Psoas muscle (tissue), 8 donors: ENCODE results near the gene SYT14. TPM values are rescaled to one million over a fixed set of nuclear protein-coding genes. Genes with fewer than 3 reads are reported as not detected.
"Not testable (repeated sequence)": the region's sequence is repeated elsewhere in the genome, so short reads cannot be mapped to it uniquely, and the experiment has no call there.

Experiments used
- ATAC-seq, 4 donors: fragments of 200-7000 bp; cut with Tn5 transposase; one replicate each; pipeline ENCODE4 v1.9.1; 2020; ENCODE audit warnings: moderate library complexity in 3 of 4, mild to moderate bottlenecking in 2 of 4
- DNase-seq, 2 donors: peaks; one replicate each; pipeline ENCODE4 v3.0.0-alpha.2; 2020
- H3K27ac ChIP-seq: fragments of 200-600 bp; one replicate; pipeline ENCODE4 v1.8.0; 2022
- H3K27me3 ChIP-seq, 3 donors: fragments of 200-600 bp in 1 of 3; one replicate each; pipeline versions ENCODE4 v1.6.1 to v1.8.0; 2013 to 2022; ENCODE audit warnings: low read length in 2 of 3, mild to moderate bottlenecking in 2 of 3, moderate library complexity in 1 of 3; ENCODE audit not compliant: insufficient read depth in 3 of 3
- H3K36me3 ChIP-seq, 2 donors: fragments of 200-600 bp in 1 of 2; one replicate each; pipeline versions ENCODE4 v1.6.1 to v1.8.0; 2013 to 2022; ENCODE audit warnings: low read depth in 1 of 2, mild to moderate bottlenecking in 1 of 2, moderate library complexity in 1 of 2; ENCODE audit not compliant: insufficient read depth in 1 of 2
- H3K4me1 ChIP-seq: fragments of 200-600 bp; one replicate; pipeline ENCODE4 v1.8.0; 2022
- H3K4me3 ChIP-seq: fragments of 200-600 bp; one replicate; pipeline ENCODE4 v1.8.0; 2022; ENCODE audit warnings: mild to moderate bottlenecking
- H3K9me3 ChIP-seq: fragments of 200-600 bp; one replicate; pipeline ENCODE4 v1.8.0; 2022
- CTCF ChIP-seq: fragments of 200-600 bp; IDR thresholded peaks from one replicate; pipeline ENCODE4 v1.8.0; 2022; ENCODE audit warnings: antibody characterized with exemption
- WGBS, 3 donors: extraction: QIAGEN DNeasy Blood & Tissue Kit; methylation state at CpG; one replicate each; pipeline versions ENCODE4 v1.1.6 to v1.1.7; 2013; 5-methylcytosine and 5-hydroxymethylcytosine counted together
- intact Hi-C, 2 donors: fragments of 100-400 bp; cut with DNase I; formaldehyde crosslinking; loops; one replicate each; pipeline versions ENCODE4 v1.11.0 to v1.14.2; 2022
- polyA plus RNA-seq, 3 donors: library from polyadenylated mRNA; stranded (reverse); fragments of 200-250 nt; gene quantifications; one replicate each; pipeline ENCODE4 v1.2.3, GENCODE V29; 2013
- total RNA-seq, 4 donors: library from RNA; stranded (reverse); fragmentation: NEBNext Ultra II Directional in 2 of 4; extraction: Animal tissue kit (Norgen Biotek cat#: 25700) in 2 of 4; gene quantifications; one replicate each; pipeline versions ENCODE4 v1.2.1 to v1.2.4, GENCODE V29; 2021 to 2023
- donor health status: healthy with polysubstance abuse.
- donor health status: DM: no; HTN: no; CAD: no; lungs with moderate emphysema.
- donor health status: Bipolar disorder and iron deficiency.
- donor health status: healthy.
- donor health status: DM: yes; HTN: yes; CAD: no.
- donor health status: DM: no; HTN: no; CAD: no.
- donor health status: DM: no; HTN: no; CAD: no.
- donor health status: DM: yes; HTN: yes; CAD: no.

Gene SYT14
- total and polyA plus RNA-seq, 7 donors = under 0.01 to 0.18 (median 0.04) TPM; not detected in 3

GRCh38 chr1:210151052-210151672 is 213.1 kb downstream of the SYT14 start:
- no peaks in the 10 kb centered on the region for H3K9me3 ChIP-seq
- H3K36me3 ChIP-seq = no peaks in the 10 kb centered on the region
- H3K27me3 ChIP-seq = no peaks in the 10 kb centered on the region
- no peaks in the 10 kb centered on the region for H3K4me1 ChIP-seq
- 71 to 76% (median 74%) methylated on average over 3 of the region's 3 CpGs for WGBS, 3 donors
- H3K4me3 ChIP-seq = no peak overlapping the region
- no peak for TF ChIP-seq CTCF
- DNase-seq = no peak
- no peak for ATAC-seq
- no peak overlapping the region for H3K27ac ChIP-seq
- intact Hi-C loops = no loop called here

GRCh38 chr1:210159211-210159610 is 221.2 kb downstream of the SYT14 start:
- Histone ChIP-seq H3K27me3 (no peaks in the 10 kb centered on the region), H3K27ac (no peak overlapping the region), H3K4me1 (no peaks in the 10 kb centered on the region), H3K36me3 (no peaks in the 10 kb centered on the region), H3K9me3 (no peaks in the 10 kb centered on the region), H3K4me3 (no peak overlapping the region)
- no peak for TF ChIP-seq CTCF
- intact Hi-C loops = no loop called here
- no peak for ATAC-seq
- DNase-seq = no peak
- WGBS, 3 donors = 45 to 52% (median 45%) methylated on average over 2 of the region's 2 CpGs

- no peak overlapping the region for H3K4me3 ChIP-seq
- no peak overlapping the region for H3K27ac ChIP-seq
- H3K27me3 ChIP-seq = no peaks in the 10 kb centered on the region
- ATAC-seq (no peak), DNase-seq (no peak)
- no peak for TF ChIP-seq CTCF
- H3K4me1 ChIP-seq = no peaks in the 10 kb centered on the region
- H3K36me3 ChIP-seq = no peaks in the 10 kb centered on the region
- WGBS, 3 donors = 84 to 90% (median 87%) methylated on average over 7 of the region's 7 CpGs
- H3K9me3 ChIP-seq = no peaks in the 10 kb centered on the region
- intact Hi-C loops = no loop called here
These were observed 232.2 kb downstream of the SYT14 start for GRCh38 chr1:210170220-210170619.

- ATAC-seq = no peak
- no peak for TF ChIP-seq CTCF
- Histone ChIP-seq H3K4me3 (no peak overlapping the region), H3K4me1 (no peaks in the 10 kb centered on the region), H3K9me3 (no peaks in the 10 kb centered on the region), H3K27ac (no peak overlapping the region), H3K27me3 (no peaks in the 10 kb centered on the region), H3K36me3 (no peaks in the 10 kb centered on the region)
- no peak for DNase-seq
- intact Hi-C loops = no loop called here
- WGBS, 3 donors = 86 to 95% (median 86%) methylated on average over 8 of the region's 8 CpGs
These were observed 236.1 kb downstream of the SYT14 start for GRCh38 chr1:210174133-210174532.

GRCh38 chr1:210185063-210185462 is 247.0 kb downstream of the SYT14 start:
- H3K9me3 ChIP-seq = no peaks in the 10 kb centered on the region
- 53 to 66% (median 65%) methylated on average over 2 of the region's 2 CpGs for WGBS, 3 donors
- intact Hi-C loops = no loop called here
- no peaks in the 10 kb centered on the region for H3K27me3 ChIP-seq
- no peaks in the 10 kb centered on the region for H3K36me3 ChIP-seq
- H3K27ac ChIP-seq = no peak overlapping the region
- H3K4me3 ChIP-seq = no peak overlapping the region
- ATAC-seq (no peak), DNase-seq (no peak)
- H3K4me1 ChIP-seq = no peaks in the 10 kb centered on the region
- no peak for TF ChIP-seq CTCF

GRCh38 chr1:210187849-210188606 is 250.0 kb downstream of the SYT14 start:
- DNase-seq, H3K27me3 ChIP-seq, H3K9me3 ChIP-seq, H3K27ac ChIP-seq, H3K36me3 ChIP-seq, intact Hi-C loops, ATAC-seq, H3K4me1 ChIP-seq, H3K4me3 ChIP-seq: not testable (repeated sequence)
- WGBS, 3 donors = 81 to 83% (median 81%) methylated on average over 18 of the region's 18 CpGs
